Activated CD4-positive, alpha-beta memory T cell treated with anti-CD3 and anti-CD28 coated beads, Interleukin-2, amount 10 ng/mL, durations not matched to agents 7 days and 5 days (primary cell): ENCODE data around the gene DACT2. TPM values are rescaled to one million over a fixed set of nuclear protein-coding genes. Genes with fewer than 3 reads are reported as not detected.

Experiments
- CTCF ChIA-PET: fragments of 350-600 bp; sonication (Branson Sonifier 250); formaldehyde crosslinking; loops from one replicate; lab custom pipeline; 2021; ENCODE audit warnings: antibody characterized with exemption, inconsistent platforms; lab: Charles Lee
- POLR2A ChIA-PET: fragments of 350-600 bp; sonication (Branson Sonifier 250); formaldehyde crosslinking; loops from one replicate; lab custom pipeline; 2021; ENCODE audit warnings: antibody characterized with exemption; lab: Charles Lee
- DNase-seq: peaks from one replicate; pipeline ENCODE4 v3.0.0-alpha.2; 2020
- H3K27ac Mint-ChIP-seq: one replicate; pipeline ENCODE4 v1.8.0; 2021; ENCODE audit warnings: mild to moderate bottlenecking, mixed read lengths
- H3K27me3 Mint-ChIP-seq: one replicate; pipeline ENCODE4 v1.8.0; 2021; ENCODE audit warnings: mixed read lengths
- H3K36me3 Mint-ChIP-seq: one replicate; pipeline ENCODE4 v1.8.0; 2021; ENCODE audit warnings: low read depth, mixed read lengths
- H3K4me1 Mint-ChIP-seq: one replicate; pipeline ENCODE4 v1.8.0; 2021; ENCODE audit warnings: mixed read lengths
- H3K4me3 Mint-ChIP-seq: one replicate; pipeline ENCODE4 v1.8.0; 2021; ENCODE audit warnings: mild to moderate bottlenecking, mixed read lengths
- H3K9me3 Mint-ChIP-seq: one replicate; pipeline ENCODE4 v1.8.0; 2021; ENCODE audit warnings: mixed read lengths
- total RNA-seq, 2 experiments: library from RNA; stranded (reverse); gene quantifications; one replicate each; pipeline ENCODE4 v1.2.3, GENCODE V29; 2021

The DACT2 gene
- total RNA-seq, 2 experiments from 2014 or later: 0.15 TPM; not detected in 1

DNA sequence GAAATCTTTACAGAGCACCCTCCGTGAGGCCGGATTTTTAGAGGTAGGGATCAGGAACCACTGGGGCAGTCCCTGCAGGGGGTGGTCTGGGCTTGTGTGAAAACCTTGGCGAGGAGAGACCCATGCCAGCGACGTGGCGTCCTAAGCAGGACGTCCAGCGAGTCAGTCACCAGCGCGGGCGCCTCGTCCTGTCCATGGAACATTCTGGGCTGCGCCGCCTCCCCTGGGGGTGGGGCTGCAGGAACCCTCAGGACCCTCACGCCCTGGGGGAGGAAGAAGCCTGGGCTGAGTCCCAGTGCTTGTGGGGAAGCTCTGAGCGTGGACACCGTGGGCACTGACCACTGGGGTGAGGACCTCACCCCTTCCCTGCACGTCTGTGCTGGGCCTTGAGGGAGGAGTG, 25.7 kb upstream of the DACT2 start:
- CTCF ChIA-PET: no interaction called here
- peaks cover 17% of the 10 kb centered on the region for H3K27me3 Mint-ChIP-seq
- H3K9me3 Mint-ChIP-seq: peaks cover 5% of the 10 kb centered on the region
- H3K4me1 Mint-ChIP-seq: peaks cover 7% of the 10 kb centered on the region
- no peaks in the 10 kb centered on the region for H3K36me3 Mint-ChIP-seq
- POLR2A ChIA-PET: no interaction called here
- H3K4me3 Mint-ChIP-seq: no peak overlapping the region
- H3K27ac Mint-ChIP-seq: no peak overlapping the region
- no peak for DNase-seq

DNA sequence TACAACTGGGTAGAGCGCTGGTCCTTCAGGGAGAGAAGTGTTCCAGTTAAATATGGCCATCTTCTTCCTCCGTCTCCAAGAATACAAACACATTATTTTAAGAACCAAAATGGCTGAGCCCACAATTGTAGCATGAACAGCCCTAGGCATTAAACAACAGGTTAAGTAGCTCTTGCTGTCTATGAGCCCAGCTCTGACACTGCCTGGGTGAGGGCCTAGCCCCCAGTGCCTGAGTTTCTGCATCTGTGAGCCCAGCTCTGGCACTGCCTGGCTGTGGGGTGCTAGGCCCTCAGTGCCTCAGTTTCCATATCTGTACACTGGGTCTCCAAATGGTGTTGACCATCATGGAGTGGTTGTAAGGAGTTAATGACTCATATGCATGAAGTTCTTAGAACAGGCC, 24.8 kb upstream of the DACT2 start:
- no peak overlapping the region for H3K4me3 Mint-ChIP-seq
- ChIA-PET CTCF (no interaction called here), POLR2A (no interaction called here)
- H3K4me1 Mint-ChIP-seq: peaks cover under 1% of the 10 kb centered on the region
- peaks cover 12% of the 10 kb centered on the region for H3K27me3 Mint-ChIP-seq
- no peaks in the 10 kb centered on the region for H3K36me3 Mint-ChIP-seq
- no peak for DNase-seq
- no peak overlapping the region for H3K27ac Mint-ChIP-seq
- peaks cover 2% of the 10 kb centered on the region for H3K9me3 Mint-ChIP-seq

DNA sequence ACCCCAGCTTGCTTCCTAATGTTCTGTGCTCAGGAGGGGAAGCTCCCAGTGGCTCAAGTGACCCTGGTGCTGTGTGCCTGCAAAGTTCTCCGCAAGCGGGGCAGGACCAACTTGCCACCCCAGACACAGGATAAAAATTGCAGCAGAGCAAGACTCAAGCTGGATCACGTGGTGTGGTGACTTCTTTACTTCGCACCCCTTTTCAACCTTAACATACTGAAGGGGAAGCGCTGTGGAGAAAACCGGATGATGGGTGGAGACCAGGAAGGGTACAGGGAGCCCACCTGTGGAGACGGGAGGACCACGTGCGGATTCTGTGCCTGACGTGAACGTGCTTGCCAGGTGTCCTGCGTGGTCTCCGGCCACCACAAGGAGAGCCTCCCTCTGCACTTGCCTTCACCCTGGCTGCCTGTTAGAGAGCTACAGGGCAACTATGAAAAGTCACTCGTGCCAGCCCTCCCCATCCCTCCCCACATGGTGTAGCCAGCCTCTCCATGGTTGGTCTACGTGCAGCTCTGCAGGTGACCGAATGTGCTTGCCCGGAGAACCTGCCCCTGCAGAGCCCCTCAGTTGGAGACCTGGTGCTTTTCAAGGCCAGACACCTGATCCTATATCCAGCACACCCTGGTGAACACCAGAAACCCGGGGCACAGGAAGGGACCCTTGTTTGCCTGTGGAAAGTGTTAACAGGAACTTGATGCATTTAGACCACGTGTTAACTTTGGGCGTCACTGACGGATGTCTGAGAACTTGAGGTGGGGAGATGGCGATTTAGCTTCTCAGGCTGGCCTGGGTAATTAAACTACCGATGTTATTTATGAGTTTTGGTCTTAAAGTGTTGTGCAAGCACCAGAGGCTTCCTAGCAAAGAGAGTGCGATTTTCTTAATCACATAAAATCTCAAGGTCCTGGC, 23.9 kb upstream of the DACT2 start:
- CTCF ChIA-PET: no interaction called here

DNA sequence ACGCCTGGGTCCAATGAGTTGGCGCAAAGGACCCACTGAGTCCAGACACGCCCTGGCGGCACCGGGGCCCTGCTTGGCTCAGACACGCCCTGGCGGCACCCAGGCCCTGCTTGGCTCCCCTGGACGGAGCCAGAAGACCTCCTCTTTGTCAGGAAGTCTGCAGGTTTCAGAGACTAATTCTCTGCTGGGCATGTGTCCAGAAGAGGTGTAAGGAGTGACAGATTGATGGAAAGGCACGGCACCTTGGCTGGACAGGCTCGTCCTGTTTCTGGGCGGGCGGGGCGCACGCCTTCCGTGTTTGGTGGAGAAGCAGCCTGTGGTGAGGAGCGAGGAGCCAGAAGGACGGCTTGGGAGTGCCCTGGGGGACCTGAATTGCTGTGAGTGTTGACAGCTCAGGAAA, 23.1 kb upstream of the DACT2 start:
- no peak overlapping the region for H3K4me3 Mint-ChIP-seq

More for the DNA sequence above, 23.9 kb upstream of the DACT2 start:
- H3K4me1 Mint-ChIP-seq: no peaks in the 10 kb centered on the region
- H3K27ac Mint-ChIP-seq: no peak overlapping the region
- peaks cover 13% of the 10 kb centered on the region for H3K27me3 Mint-ChIP-seq
- no peaks in the 10 kb centered on the region for H3K36me3 Mint-ChIP-seq
- no peak overlapping the region for H3K4me3 Mint-ChIP-seq
- POLR2A ChIA-PET: no interaction called here
- DNase-seq: no peak
- peaks cover 2% of the 10 kb centered on the region for H3K9me3 Mint-ChIP-seq

DNA sequence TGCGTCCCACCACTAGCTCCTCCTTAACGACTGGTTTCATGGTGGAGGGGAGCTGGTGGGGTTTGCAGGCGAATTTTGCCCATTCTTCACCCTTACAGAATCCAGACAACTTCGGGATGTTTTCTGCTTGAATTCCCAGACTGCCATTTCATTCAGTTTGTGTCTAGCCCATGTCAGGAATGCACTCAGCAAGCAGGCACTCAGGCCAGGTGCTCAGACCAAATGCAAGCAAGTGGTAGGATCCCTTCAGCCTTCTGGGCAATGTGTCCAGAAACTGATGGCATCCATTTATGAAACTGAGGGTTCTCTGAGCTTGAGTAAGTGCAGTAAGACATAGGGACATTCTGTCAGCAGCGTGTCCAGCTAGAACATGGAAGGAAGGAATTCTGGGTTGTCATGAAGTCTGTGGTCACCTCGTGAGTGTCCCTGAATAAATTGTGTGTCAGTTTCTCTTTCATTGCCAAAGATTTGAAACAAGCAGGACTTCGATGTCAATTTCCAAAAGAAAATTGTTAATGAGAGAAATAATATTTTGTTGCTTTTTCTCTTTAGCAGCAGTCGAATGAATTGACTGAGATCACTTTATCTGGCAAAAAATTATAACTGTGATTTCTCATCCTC, 21.8 kb upstream of the DACT2 start:
- Mint-ChIP-seq H3K27me3 (peaks cover 13% of the 10 kb centered on the region), H3K36me3 (no peaks in the 10 kb centered on the region), H3K27ac (no peak overlapping the region), H3K9me3 (peaks cover 2% of the 10 kb centered on the region), H3K4me1 (no peaks in the 10 kb centered on the region), H3K4me3 (no peak overlapping the region)
- DNase-seq: no peak
- CTCF ChIA-PET: no interaction called here
- POLR2A ChIA-PET: no interaction called here

More for the DNA sequence above, 23.1 kb upstream of the DACT2 start:
- POLR2A ChIA-PET: no interaction called here
- Mint-ChIP-seq H3K9me3 (peaks cover 2% of the 10 kb centered on the region), H3K27ac (no peak overlapping the region), H3K36me3 (no peaks in the 10 kb centered on the region), H3K4me1 (no peaks in the 10 kb centered on the region), H3K27me3 (peaks cover 13% of the 10 kb centered on the region)
- CTCF ChIA-PET: no interaction called here
- no peak for DNase-seq

DNA sequence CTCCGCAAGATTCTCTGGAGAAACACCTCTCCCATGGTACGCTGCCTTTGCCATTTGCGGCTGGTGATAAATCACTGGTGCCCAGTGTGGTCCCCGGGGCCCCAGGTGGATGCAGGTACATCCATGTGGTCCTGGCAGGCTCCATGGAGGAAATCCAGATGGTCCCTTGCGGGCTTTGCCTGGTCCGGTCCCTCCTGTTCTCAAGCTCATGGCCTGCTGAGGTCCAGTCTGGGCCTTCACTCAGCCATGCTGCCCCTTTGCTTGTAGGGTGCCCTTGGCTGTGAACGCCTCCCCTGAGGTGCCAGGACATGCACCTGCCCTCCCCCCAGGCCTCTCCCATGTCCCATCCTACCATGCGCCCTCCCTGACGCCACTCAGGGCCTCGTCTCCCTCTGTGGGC, 21.2 kb upstream of the DACT2 start:
- Mint-ChIP-seq H3K4me3 (no peak overlapping the region), H3K27me3 (peaks cover 13% of the 10 kb centered on the region), H3K36me3 (no peaks in the 10 kb centered on the region), H3K4me1 (no peaks in the 10 kb centered on the region), H3K9me3 (peaks cover 2% of the 10 kb centered on the region), H3K27ac (no peak overlapping the region)
- CTCF ChIA-PET: no interaction called here
- POLR2A ChIA-PET: no interaction called here
- DNase-seq: no peak

DNA sequence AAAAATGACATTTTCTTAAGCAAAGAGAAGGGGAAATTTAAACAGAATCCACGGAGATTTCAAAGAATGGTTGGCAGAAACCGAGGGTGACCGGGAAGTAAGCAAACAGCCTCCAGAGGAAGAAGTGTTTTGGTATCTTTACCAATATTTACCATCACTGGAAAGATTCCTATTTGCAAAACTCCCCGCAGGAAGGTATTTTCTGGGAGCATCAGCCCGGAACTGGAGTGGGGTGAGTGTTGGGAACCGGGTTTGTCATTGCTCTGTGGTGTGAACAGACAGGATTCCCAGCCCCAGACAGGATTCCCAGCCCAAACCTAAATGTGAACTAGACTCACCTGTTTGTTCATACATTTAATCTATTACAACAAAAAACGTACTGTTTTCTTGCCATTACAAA, 19.2 kb upstream of the DACT2 start:
- peaks cover 5% of the 10 kb centered on the region for H3K27me3 Mint-ChIP-seq
- no peak overlapping the region for H3K4me3 Mint-ChIP-seq
- DNase-seq: no peak
- POLR2A ChIA-PET: no interaction called here
- CTCF ChIA-PET: no interaction called here
- no peaks in the 10 kb centered on the region for H3K4me1 Mint-ChIP-seq
- no peaks in the 10 kb centered on the region for H3K9me3 Mint-ChIP-seq
- no peaks in the 10 kb centered on the region for H3K36me3 Mint-ChIP-seq
- H3K27ac Mint-ChIP-seq: no peak overlapping the region

DNA sequence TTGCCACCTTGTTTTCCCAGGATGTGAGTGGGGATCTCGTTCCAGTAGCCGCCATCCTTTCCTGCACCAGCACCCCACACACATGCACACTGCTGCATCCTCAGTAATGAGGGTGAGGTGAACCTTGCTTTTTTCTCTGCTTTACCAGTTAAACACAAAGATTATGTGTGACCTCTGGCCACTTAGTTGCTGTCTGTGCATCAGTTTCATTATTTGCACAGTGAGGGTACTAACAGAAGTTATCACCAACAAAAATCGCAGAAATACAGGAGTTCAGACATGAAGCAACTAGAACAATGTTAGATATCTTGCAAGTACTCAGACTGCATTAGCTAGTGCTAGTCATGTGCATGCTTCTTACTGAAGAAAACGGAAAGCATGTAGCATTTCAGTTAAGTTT, 17.4 kb upstream of the DACT2 start:
- no peak for DNase-seq
- Mint-ChIP-seq H3K4me1 (no peaks in the 10 kb centered on the region), H3K27me3 (peaks cover 3% of the 10 kb centered on the region), H3K27ac (no peak overlapping the region), H3K9me3 (no peaks in the 10 kb centered on the region), H3K36me3 (no peaks in the 10 kb centered on the region), H3K4me3 (no peak overlapping the region)
- POLR2A ChIA-PET: no interaction called here
- CTCF ChIA-PET: no interaction called here

DNA sequence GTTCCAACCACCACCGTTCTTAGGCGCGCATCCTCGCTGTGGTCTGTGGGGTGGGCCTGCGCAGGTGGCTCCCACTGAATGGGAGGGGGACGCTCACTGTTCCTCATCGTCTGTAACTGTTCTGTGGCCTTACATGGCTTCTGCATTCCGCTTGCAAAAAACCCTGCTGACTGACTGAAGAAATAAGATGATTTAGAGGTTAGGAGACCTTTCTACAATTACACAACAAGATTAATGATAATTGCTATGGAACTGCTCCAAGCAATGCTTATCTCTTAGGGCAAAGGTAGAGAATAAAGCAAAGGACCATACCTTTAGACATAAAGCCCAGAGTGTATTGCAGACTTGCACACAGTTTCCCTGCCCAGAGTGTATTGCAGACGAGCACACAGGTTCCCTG, 14.4 kb upstream of the DACT2 start:
- ChIA-PET POLR2A (no interaction called here), CTCF (no interaction called here)
- no peaks in the 10 kb centered on the region for H3K9me3 Mint-ChIP-seq
- H3K4me3 Mint-ChIP-seq: no peak overlapping the region
- peaks cover 5% of the 10 kb centered on the region for H3K27me3 Mint-ChIP-seq
- H3K4me1 Mint-ChIP-seq: no peaks in the 10 kb centered on the region
- no peaks in the 10 kb centered on the region for H3K36me3 Mint-ChIP-seq
- no peak for DNase-seq
- no peak overlapping the region for H3K27ac Mint-ChIP-seq

DNA sequence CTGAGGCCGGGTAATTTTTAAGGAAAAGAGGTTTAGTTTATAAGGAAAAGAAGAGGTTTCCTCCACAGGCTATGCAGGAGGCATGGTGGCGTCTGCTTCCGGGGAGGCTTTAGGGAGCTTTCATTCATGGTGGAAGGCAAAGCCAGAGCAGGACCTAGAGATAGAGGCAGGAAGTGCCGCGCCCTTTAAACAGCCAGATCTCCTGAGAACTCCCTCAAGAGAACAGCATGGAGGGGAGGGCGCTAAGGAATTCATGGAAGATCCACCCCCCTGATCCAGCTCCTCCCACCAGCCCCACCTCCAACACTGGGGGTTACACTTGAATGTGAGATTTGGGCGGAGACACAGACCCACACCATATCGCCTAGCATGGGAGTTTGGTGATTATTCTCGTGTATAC, 13.9 kb upstream of the DACT2 start:
- Mint-ChIP-seq H3K4me1 (no peaks in the 10 kb centered on the region), H3K9me3 (no peaks in the 10 kb centered on the region)

DNA sequence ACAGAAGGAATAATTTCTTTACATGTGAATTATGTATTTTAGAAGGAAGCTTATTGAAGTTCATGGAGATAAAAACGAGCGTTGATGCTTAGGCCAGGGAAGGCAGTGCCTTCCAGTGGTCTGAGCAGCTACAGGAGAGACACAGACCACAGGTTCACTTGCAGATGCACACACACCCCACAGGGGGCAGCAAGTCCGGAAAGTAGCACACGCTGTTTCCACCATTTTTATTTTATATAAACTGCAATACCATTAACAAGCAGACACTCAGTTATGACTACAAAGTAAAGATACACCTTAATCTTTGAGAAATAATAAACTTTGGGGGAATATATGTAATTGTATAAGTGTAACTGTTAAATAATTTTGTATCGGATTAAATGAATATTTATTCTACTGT, 13.5 kb upstream of the DACT2 start:
- no peak for DNase-seq
- H3K9me3 Mint-ChIP-seq: no peaks in the 10 kb centered on the region

More for the DNA sequence above, 13.9 kb upstream of the DACT2 start:
- H3K36me3 Mint-ChIP-seq: no peaks in the 10 kb centered on the region
- no peak for DNase-seq
- CTCF ChIA-PET: no interaction called here
- peaks cover 5% of the 10 kb centered on the region for H3K27me3 Mint-ChIP-seq
- H3K27ac Mint-ChIP-seq: no peak overlapping the region
- POLR2A ChIA-PET: no interaction called here
- no peak overlapping the region for H3K4me3 Mint-ChIP-seq

DNA sequence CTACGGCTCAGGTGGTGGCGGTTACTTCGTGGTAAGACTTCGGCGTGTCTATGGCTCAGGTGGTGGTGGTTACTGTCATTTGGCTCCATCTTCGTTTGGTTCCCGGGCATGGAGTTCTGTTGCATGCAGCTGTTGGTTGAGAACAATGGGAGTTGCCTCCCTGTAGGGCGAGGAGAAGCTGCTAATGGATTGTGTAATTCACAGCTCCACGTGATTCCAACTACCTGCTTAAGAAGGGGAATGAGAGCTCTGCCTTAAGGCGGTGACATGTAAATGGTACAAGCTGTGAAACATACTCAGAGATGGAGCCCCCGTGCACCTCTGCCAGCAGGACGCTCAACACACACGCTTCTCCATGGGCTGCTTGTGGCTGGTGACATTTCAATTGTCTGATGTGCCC, 12.4 kb upstream of the DACT2 start:
- Mint-ChIP-seq H3K27ac (no peak overlapping the region), H3K4me1 (no peaks in the 10 kb centered on the region), H3K9me3 (no peaks in the 10 kb centered on the region), H3K36me3 (no peaks in the 10 kb centered on the region), H3K4me3 (no peak overlapping the region), H3K27me3 (peaks cover 8% of the 10 kb centered on the region)
- POLR2A ChIA-PET: no interaction called here
- CTCF ChIA-PET: no interaction called here
- DNase-seq: no peak

More for the DNA sequence above, 13.5 kb upstream of the DACT2 start:
- no peaks in the 10 kb centered on the region for H3K36me3 Mint-ChIP-seq
- peaks cover 5% of the 10 kb centered on the region for H3K27me3 Mint-ChIP-seq
- ChIA-PET CTCF (no interaction called here), POLR2A (no interaction called here)
- no peaks in the 10 kb centered on the region for H3K4me1 Mint-ChIP-seq
- H3K27ac Mint-ChIP-seq: no peak overlapping the region
- no peak overlapping the region for H3K4me3 Mint-ChIP-seq

DNA sequence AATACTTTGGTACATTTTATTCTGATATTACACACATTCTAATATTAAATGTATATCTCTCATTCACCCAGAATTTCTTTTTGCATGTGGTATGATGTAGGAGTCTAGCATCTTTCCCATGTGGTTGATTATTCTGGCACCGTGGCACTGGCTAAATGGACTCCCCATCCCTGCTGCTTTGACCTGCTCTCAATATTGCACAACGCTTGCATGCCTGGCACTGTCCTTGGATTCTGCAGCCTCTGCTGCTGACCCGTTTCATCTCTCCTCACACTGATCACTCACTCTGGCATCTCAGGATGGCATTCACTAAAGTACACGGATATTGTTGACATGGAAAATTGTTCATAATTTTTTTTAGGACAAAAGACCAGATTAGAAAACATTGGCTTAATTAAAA, 11.5 kb upstream of the DACT2 start:
- no peak overlapping the region for H3K27ac Mint-ChIP-seq
- ChIA-PET POLR2A (no interaction called here), CTCF (no interaction called here)
- H3K36me3 Mint-ChIP-seq: no peaks in the 10 kb centered on the region
- no peak overlapping the region for H3K4me3 Mint-ChIP-seq
- H3K4me1 Mint-ChIP-seq: no peaks in the 10 kb centered on the region
- DNase-seq: no peak
- H3K9me3 Mint-ChIP-seq: peaks cover under 1% of the 10 kb centered on the region
- H3K27me3 Mint-ChIP-seq: peaks cover 17% of the 10 kb centered on the region

DNA sequence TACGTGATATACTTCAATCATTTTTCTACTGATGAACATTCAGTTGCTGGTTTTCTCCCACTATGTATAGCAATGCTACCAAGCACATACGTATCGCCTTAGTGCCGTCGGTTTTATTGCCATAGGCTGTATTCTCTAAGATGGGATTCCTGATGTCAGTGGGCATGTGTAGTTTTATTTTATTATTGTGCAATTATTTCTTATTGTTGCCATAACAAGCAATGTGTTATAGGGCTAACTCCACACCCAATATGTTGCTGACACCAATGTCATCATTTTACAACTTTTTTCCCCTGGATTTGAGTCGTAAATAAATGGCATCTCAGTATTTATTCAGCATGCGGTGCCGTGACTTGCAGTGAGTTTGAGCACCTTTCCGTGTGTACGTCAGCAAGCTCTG, 10.8 kb upstream of the DACT2 start:
- ChIA-PET CTCF (no interaction called here), POLR2A (no interaction called here)
- Mint-ChIP-seq H3K4me1 (no peaks in the 10 kb centered on the region), H3K4me3 (no peak overlapping the region), H3K36me3 (no peaks in the 10 kb centered on the region), H3K27me3 (peaks cover 22% of the 10 kb centered on the region), H3K9me3 (peaks cover 4% of the 10 kb centered on the region), H3K27ac (no peak overlapping the region)
- no peak for DNase-seq
